ENCODE measurements around the gene MAS1.

MAS1 gene

DNA sequence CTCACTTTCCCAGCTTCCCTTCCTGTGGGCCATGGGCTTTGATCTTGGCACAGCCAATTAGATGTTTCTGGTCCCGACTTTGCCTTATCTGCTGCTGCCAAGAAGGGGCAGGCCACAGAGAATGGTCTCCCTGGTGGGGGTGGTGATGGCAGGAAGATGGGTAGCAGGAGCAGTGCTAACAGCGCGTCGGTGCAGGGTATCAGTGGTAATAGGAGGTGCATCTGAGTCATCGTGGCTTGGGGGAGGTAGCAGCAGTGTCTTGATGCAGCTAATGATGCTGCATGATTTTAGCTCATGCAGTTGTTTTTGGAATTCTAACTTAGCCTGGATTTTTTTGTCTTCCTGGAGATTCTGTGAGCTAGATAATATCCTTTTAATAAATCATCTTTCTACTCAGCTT, 18.9 kb upstream of the MAS1 start:
- H3K27ac ChIP-seq = no peak overlapping the region
- TF ChIP-seq, protein P1, sequence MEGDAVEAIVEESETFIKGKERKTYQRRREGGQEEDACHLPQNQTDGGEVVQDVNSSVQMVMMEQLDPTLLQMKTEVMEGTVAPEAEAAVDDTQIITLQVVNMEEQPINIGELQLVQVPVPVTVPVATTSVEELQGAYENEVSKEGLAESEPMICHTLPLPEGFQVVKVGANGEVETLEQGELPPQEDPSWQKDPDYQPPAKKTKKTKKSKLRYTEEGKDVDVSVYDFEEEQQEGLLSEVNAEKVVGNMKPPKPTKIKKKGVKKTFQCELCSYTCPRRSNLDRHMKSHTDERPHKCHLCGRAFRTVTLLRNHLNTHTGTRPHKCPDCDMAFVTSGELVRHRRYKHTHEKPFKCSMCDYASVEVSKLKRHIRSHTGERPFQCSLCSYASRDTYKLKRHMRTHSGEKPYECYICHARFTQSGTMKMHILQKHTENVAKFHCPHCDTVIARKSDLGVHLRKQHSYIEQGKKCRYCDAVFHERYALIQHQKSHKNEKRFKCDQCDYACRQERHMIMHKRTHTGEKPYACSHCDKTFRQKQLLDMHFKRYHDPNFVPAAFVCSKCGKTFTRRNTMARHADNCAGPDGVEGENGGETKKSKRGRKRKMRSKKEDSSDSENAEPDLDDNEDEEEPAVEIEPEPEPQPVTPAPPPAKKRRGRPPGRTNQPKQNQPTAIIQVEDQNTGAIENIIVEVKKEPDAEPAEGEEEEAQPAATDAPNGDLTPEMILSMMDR (conservative IDR thresholded peaks at IDR 0.05) = no peak

GRCh38 chr6:159874435-159874834, 16.4 kb upstream of the MAS1 start:
- H3K27ac ChIP-seq = no peak overlapping the region; the same call in 1 of the 2 replicates
- TF ChIP-seq, protein P1 (conservative IDR thresholded peaks at IDR 0.05) = no peak

DNA sequence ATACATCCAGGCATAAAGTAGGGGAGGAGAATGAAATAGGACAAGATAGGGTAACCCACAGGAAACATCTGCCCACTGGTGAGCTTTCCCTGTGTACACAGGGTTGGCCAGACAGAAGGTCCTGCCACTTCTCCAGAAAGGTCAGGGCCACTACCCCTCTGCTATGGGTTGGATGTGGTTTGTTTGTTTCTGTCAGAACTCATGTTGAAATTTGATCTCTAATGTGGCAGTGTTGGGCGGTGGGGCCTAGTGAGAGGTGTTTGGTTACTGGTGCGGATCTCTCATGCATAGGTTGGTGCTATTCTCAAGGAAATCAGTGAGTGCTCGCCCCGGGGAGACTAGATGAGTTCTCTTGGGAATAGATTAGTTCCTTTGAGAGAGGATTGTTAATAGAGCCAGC, 15.6 kb upstream of the MAS1 start:
- TF ChIP-seq, protein P1 (conservative IDR thresholded peaks at IDR 0.05) = no peak
- H3K27ac ChIP-seq = no peak overlapping the region

DNA sequence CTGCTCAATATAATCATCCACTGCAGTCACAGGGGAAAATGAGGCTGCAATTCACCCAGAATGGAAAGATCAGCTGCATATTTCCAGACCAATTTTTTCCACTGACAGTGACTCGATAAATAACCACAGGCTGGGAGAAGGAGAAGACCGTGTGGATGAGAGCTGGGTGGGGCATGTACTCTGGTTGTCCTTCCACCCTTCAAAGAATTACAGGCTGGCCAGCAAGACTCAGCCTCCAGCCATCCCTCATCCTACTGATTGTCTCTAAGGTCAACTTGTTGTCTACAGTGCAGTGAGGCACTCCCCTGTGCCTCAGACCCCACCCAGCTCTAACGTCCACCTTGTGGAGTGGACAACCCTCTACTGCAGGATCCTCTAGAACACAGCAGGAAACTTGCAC, 14.5 kb upstream of the MAS1 start:
- TF ChIP-seq, protein P1 (conservative IDR thresholded peaks at IDR 0.05) = no peak

DNA sequence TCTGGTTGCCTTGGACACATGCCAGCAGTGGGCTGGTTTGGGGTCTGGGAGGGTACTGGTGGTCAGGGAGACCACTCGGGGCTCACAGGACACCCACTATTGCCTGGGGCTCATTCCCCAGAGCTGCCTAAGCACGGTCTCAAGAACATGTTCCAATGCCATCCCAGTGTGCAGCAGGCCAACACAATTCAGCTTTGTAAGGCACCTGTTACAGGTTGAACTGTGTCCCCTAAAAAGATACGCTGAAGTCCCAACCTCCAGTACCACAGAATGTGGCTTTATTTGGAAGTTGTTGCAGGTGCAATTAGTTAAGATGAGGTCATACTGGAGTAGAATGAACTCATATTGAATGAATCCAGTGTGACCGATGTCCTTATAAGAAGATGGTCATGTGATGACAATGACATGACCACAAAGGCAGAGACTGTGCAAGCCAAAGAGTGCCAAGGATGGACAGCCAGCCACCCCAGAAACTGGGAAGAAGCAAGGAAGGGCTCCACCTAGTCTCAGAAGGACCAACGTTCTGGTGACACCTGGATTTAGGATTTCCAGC, 13.5 kb upstream of the MAS1 start:
- no peak overlapping the region for H3K27ac ChIP-seq
- TF ChIP-seq, protein P1 (conservative IDR thresholded peaks at IDR 0.05) = no peak

More for the DNA sequence above, 14.5 kb upstream of the MAS1 start:
- H3K27ac ChIP-seq = no peak overlapping the region

DNA sequence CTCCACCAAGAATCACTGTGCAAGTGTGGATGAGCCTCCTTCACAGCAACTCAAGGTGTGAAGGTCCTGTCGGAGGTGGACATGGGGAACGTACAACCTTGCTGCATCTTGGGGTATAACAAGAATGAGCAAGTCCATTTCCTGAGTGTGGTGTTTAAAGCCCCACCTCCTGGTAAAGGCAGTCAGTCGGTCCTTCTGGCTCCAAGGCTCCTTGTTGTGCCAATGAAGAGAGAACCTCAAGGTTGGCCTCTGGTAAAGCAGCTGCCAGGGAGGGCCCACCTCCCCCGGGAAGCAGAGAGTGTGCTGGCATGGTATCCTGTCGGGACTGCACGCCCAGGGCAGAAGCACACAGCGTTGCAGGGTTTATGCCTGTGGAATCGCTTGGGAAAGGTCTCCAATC, 12.4 kb upstream of the MAS1 start:
- TF ChIP-seq, protein P1 (conservative IDR thresholded peaks at IDR 0.05) = no peak
- H3K27ac ChIP-seq = no peak overlapping the region

DNA sequence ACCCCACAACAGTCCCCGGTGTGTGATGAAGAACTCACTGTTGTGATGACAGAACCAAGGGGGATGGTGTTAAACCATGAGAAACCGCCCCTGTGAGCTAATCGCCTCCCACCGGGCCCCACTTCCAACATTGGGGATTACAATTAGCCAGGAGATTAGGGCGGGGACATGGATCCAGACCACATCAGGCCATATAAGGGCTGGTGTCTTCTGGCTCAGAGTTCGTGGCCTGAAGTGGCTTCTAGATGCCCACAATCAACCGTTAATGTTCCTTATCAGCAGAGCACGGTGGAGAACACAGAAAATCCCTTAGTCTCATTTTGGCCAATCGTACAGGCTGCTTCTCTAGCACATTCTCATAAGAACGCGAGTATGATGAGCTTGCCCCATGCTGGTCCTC, 10.9 kb upstream of the MAS1 start:
- TF ChIP-seq, protein P1 (conservative IDR thresholded peaks at IDR 0.05) = no peak
- no peak overlapping the region for H3K27ac ChIP-seq

All from VCaP (cell line).